Adrenal gland (tissue), 5 donors: ENCODE results near the gene POLR1A.

Experiments
- CTCF ChIP-seq, 6 experiments: fragments of 450-650 bp in 4 of 6; fragments of 200-600 bp in 2 of 6; sonication (generic) in 1 of 6; IDR thresholded peaks; 1 replicate in 5 of 6; 2 replicates in 1 of 6; pipeline versions ENCODE4 v1.5.1 to v1.8.0; 2016 to 2021; ENCODE audit warnings: antibody characterized with exemption in 6 of 6, mild to moderate bottlenecking in 2 of 6, moderate library complexity in 1 of 6
- POLR2A ChIP-seq, 2 donors: fragments of 450-650 bp; IDR thresholded peaks; one replicate each; pipeline ENCODE4 v1.6.1; 2017; ENCODE audit warnings: antibody characterized with exemption in 2 of 2, mild to moderate bottlenecking in 2 of 2, moderate library complexity in 1 of 2
- donor health status: DM: no; HTN: no; CAD: no.

- TF ChIP-seq CTCF (IDR thresholded peaks at IDR 0.05) = no peak
- TF ChIP-seq POLR2A (IDR thresholded peaks at IDR 0.05) = no peak
These were observed 71.7 kb downstream of the POLR1A start for GRCh38 chr2:86033751-86034692.
